HepG2 (cell line): ENCODE results near the gene DCP2.

Source experiments
- FOXM1 ChIP-seq: sonication (generic); formaldehyde crosslinking; IDR thresholded peaks from 2 replicates; pipeline ENCODE4 v1.5.0; 2020; ENCODE audit warnings: missing genetic modification reagents
- IRF9 ChIP-seq: sonication (generic); formaldehyde crosslinking; IDR thresholded peaks from 2 replicates; pipeline ENCODE4 v1.8.0; 2022; ENCODE audit warnings: missing genetic modification reagents, mild to moderate bottlenecking, borderline replicate concordance
- KLF16 ChIP-seq, 2 experiments: sonication (generic) in 1 of 2; formaldehyde crosslinking in 1 of 2; IDR thresholded peaks; 2 replicates each; pipeline versions ENCODE4 v1.6.1 to v1.8.0; 2016 to 2023; ENCODE audit warnings: missing genetic modification reagents in 2 of 2, missing compliant biosample characterization in 1 of 2
- MTA1 ChIP-seq: sonication (generic); formaldehyde crosslinking; IDR thresholded peaks from 2 replicates; pipeline ENCODE4 v1.4.0; 2020; ENCODE audit warnings: missing genetic modification reagents, mild to moderate bottlenecking, borderline replicate concordance
- POLR2AphosphoS5 ChIP-seq: IDR thresholded peaks from 2 replicates; pipeline ENCODE4 v1.6.1; 2012; ENCODE audit warnings: low read depth, low read length
- TGIF2 ChIP-seq: IDR thresholded peaks from 2 replicates; pipeline ENCODE4 v1.6.1; 2016; ENCODE audit warnings: control low read depth, missing compliant biosample characterization
- YY1 ChIP-seq: IDR thresholded peaks from 2 replicates; pipeline ENCODE4 v1.6.1; 2011; ENCODE audit warnings: low read length, low read depth, moderate library complexity, mild to moderate bottlenecking; ENCODE audit not compliant: insufficient read depth, insufficient replicate concordance
- ZNF792 ChIP-seq: IDR thresholded peaks from 2 replicates; pipeline ENCODE4 v1.6.1; 2016
- TF ChIP-seq, protein P1 (sequence below): sonication (generic); formaldehyde crosslinking; IDR thresholded peaks from 2 replicates; pipeline ENCODE4 v1.4.0; 2020; ENCODE audit warnings: mild to moderate bottlenecking, missing genetic modification reagents, borderline replicate concordance
- TF ChIP-seq, protein P2 (sequence below): sonication (generic); formaldehyde crosslinking; IDR thresholded peaks from 2 replicates; pipeline ENCODE4 v1.5.0; 2020; ENCODE audit warnings: mild to moderate bottlenecking, missing genetic modification reagents, moderate library complexity
- TF ChIP-seq, protein P3 (sequence below): IDR thresholded peaks from 2 replicates; pipeline ENCODE4 v1.6.1; 2016

DNA sequence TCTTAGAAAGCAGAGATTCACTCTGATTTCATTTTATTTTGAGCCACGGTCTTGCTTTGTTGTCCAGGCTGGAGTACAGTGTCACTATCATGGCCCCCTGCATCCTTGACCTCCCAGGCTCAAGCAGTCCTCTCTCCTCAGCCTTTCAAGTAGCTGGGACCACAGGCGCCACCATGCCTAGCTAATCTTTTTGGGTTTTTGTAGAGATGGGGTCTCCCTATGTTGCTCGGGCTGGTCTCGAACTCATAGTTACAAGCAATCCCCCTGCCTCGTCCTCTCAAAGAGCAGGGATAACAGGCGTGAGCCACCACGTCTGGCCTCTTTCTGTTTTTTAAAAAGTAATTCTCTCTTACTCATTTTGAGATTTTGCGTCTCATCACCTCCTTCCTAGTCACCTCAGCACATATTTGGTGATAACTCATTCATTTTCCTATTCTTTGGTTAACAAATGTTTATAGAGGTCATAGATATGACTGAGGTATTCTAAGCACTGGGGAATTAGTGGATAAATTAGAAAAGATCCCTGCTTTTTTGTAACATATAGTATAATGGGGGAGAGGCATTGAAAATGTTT is 10.8 kb upstream of the DCP2 start:
- TF ChIP-seq, protein P1, sequence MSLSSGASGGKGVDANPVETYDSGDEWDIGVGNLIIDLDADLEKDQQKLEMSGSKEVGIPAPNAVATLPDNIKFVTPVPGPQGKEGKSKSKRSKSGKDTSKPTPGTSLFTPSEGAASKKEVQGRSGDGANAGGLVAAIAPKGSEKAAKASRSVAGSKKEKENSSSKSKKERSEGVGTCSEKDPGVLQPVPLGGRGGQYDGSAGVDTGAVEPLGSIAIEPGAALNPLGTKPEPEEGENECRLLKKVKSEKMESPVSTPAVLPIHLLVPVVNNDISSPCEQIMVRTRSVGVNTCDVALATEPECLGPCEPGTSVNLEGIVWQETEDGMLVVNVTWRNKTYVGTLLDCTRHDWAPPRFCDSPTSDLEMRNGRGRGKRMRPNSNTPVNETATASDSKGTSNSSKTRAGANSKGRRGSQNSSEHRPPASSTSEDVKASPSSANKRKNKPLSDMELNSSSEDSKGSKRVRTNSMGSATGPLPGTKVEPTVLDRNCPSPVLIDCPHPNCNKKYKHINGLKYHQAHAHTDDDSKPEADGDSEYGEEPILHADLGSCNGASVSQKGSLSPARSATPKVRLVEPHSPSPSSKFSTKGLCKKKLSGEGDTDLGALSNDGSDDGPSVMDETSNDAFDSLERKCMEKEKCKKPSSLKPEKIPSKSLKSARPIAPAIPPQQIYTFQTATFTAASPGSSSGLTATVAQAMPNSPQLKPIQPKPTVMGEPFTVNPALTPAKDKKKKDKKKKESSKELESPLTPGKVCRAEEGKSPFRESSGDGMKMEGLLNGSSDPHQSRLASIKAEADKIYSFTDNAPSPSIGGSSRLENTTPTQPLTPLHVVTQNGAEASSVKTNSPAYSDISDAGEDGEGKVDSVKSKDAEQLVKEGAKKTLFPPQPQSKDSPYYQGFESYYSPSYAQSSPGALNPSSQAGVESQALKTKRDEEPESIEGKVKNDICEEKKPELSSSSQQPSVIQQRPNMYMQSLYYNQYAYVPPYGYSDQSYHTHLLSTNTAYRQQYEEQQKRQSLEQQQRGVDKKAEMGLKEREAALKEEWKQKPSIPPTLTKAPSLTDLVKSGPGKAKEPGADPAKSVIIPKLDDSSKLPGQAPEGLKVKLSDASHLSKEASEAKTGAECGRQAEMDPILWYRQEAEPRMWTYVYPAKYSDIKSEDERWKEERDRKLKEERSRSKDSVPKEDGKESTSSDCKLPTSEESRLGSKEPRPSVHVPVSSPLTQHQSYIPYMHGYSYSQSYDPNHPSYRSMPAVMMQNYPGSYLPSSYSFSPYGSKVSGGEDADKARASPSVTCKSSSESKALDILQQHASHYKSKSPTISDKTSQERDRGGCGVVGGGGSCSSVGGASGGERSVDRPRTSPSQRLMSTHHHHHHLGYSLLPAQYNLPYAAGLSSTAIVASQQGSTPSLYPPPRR (CRISPR knock-in tag), result no peak
- no peak for TF ChIP-seq YY1
- TF ChIP-seq FOXM1, result no peak
- no peak for TF ChIP-seq TGIF2
- no peak for TF ChIP-seq POLR2AphosphoS5
- TF ChIP-seq, protein P2, sequence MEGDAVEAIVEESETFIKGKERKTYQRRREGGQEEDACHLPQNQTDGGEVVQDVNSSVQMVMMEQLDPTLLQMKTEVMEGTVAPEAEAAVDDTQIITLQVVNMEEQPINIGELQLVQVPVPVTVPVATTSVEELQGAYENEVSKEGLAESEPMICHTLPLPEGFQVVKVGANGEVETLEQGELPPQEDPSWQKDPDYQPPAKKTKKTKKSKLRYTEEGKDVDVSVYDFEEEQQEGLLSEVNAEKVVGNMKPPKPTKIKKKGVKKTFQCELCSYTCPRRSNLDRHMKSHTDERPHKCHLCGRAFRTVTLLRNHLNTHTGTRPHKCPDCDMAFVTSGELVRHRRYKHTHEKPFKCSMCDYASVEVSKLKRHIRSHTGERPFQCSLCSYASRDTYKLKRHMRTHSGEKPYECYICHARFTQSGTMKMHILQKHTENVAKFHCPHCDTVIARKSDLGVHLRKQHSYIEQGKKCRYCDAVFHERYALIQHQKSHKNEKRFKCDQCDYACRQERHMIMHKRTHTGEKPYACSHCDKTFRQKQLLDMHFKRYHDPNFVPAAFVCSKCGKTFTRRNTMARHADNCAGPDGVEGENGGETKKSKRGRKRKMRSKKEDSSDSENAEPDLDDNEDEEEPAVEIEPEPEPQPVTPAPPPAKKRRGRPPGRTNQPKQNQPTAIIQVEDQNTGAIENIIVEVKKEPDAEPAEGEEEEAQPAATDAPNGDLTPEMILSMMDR (CRISPR knock-in tag), result no peak
- TF ChIP-seq, protein P3, sequence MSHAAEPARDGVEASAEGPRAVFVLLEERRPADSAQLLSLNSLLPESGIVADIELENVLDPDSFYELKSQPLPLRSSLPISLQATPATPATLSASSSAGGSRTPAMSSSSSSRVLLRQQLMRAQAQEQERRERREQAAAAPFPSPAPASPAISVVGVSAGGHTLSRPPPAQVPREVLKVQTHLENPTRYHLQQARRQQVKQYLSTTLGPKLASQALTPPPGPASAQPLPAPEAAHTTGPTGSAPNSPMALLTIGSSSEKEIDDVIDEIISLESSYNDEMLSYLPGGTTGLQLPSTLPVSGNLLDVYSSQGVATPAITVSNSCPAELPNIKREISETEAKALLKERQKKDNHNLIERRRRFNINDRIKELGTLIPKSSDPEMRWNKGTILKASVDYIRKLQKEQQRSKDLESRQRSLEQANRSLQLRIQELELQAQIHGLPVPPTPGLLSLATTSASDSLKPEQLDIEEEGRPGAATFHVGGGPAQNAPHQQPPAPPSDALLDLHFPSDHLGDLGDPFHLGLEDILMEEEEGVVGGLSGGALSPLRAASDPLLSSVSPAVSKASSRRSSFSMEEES, result no peak
- no peak for TF ChIP-seq MTA1 (CRISPR knock-in tag)
- no peak for TF ChIP-seq KLF16 (CRISPR knock-in tag; IDR thresholded peaks at IDR 0.05)
- no peak for TF ChIP-seq IRF9 (CRISPR knock-in tag)
- no peak for TF ChIP-seq ZNF792
